Breast epithelium (tissue), 3 donors: ENCODE results near the gene ERICH3.

Experiments
- POLR2A ChIP-seq: fragments of 450-650 bp; IDR thresholded peaks from one replicate; pipeline ENCODE4 v1.6.1; 2016; ENCODE audit warnings: antibody characterized with exemption, mild to moderate bottlenecking, moderate library complexity
- POLR2AphosphoS5 ChIP-seq, 3 donors: sonication (generic); formaldehyde crosslinking; IDR thresholded peaks; one replicate each; pipeline ENCODE4 v1.6.1; 2017; ENCODE audit warnings: antibody characterized with exemption in 3 of 3
- TF ChIP-seq, protein P1 (sequence below), 3 donors: fragments of 450-650 bp; IDR thresholded peaks; one replicate each; pipeline ENCODE4 v1.5.1; 2016 to 2017; ENCODE audit warnings: antibody characterized with exemption in 3 of 3, mild to moderate bottlenecking in 3 of 3, moderate library complexity in 3 of 3

GRCh38 chr1:74641876-74642275 lies 31.7 kb downstream of the ERICH3 start:
- TF ChIP-seq, protein P1, sequence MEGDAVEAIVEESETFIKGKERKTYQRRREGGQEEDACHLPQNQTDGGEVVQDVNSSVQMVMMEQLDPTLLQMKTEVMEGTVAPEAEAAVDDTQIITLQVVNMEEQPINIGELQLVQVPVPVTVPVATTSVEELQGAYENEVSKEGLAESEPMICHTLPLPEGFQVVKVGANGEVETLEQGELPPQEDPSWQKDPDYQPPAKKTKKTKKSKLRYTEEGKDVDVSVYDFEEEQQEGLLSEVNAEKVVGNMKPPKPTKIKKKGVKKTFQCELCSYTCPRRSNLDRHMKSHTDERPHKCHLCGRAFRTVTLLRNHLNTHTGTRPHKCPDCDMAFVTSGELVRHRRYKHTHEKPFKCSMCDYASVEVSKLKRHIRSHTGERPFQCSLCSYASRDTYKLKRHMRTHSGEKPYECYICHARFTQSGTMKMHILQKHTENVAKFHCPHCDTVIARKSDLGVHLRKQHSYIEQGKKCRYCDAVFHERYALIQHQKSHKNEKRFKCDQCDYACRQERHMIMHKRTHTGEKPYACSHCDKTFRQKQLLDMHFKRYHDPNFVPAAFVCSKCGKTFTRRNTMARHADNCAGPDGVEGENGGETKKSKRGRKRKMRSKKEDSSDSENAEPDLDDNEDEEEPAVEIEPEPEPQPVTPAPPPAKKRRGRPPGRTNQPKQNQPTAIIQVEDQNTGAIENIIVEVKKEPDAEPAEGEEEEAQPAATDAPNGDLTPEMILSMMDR (IDR thresholded peaks at IDR 0.05), result no peak
- TF ChIP-seq POLR2AphosphoS5 (IDR thresholded peaks at IDR 0.05), result no peak
- no peak for TF ChIP-seq POLR2A
